Activated B cell treated with CpG ODN at 0.5 μM for 24 hours (primary cell): ENCODE data around the gene ALDH1A1. TPM values are rescaled to one million over a fixed set of nuclear protein-coding genes. Genes with fewer than 3 reads are reported as not detected.

Source experiments
- ATAC-seq: fragments of 200-7000 bp; cut with Tn5 transposase; one replicate; pipeline ENCODE4 v1.10.0; 2021; ENCODE audit warnings: low read depth, mild to moderate bottlenecking, moderate library complexity
- CTCF ChIA-PET: fragments of 350-600 bp; sonication (Branson Sonifier 250); formaldehyde crosslinking; loops from one replicate; lab custom pipeline; 2021; ENCODE audit warnings: antibody characterized with exemption; lab: Charles Lee
- POLR2A ChIA-PET: fragments of 350-600 bp; sonication (Branson Sonifier 250); formaldehyde crosslinking; loops from one replicate; lab custom pipeline; 2021; ENCODE audit warnings: antibody characterized with exemption; lab: Charles Lee
- DNase-seq: peaks from one replicate; pipeline ENCODE4 v3.0.0; 2022
- H3K27ac Mint-ChIP-seq: one replicate; pipeline ENCODE4 v1.8.0; 2020; ENCODE audit warnings: mixed read lengths
- H3K27me3 Mint-ChIP-seq: one replicate; pipeline ENCODE4 v1.8.0; 2021; ENCODE audit warnings: mixed read lengths
- H3K36me3 Mint-ChIP-seq: one replicate; pipeline ENCODE4 v1.8.0; 2021; ENCODE audit warnings: low read depth, mixed read lengths
- H3K4me1 Mint-ChIP-seq: one replicate; pipeline ENCODE4 v1.8.0; 2021; ENCODE audit warnings: mixed read lengths
- H3K4me3 Mint-ChIP-seq: one replicate; pipeline ENCODE4 v1.8.0; 2020; ENCODE audit warnings: mild to moderate bottlenecking, mixed read lengths
- H3K9me3 Mint-ChIP-seq: one replicate; pipeline ENCODE4 v1.8.0; 2020; ENCODE audit warnings: mixed read lengths
- intact Hi-C: fragments of 100-400 bp; cut with micrococcal nuclease; formaldehyde crosslinking; loops from one replicate; pipeline ENCODE4 v1.15.1; 2024
- total RNA-seq: library from RNA; stranded (reverse); gene quantifications from 2 replicates; pipeline ENCODE4 v1.2.3, GENCODE V29; 2022
- TF ChIP-seq, protein P1 (sequence below): fragments of 200-600 bp; IDR thresholded peaks from one replicate; pipeline ENCODE4 v1.8.0; 2022; ENCODE audit warnings: antibody characterized with exemption, mild to moderate bottlenecking

Gene ALDH1A1
- total RNA-seq, 1 donor from 2014 or later = not detected

DNA sequence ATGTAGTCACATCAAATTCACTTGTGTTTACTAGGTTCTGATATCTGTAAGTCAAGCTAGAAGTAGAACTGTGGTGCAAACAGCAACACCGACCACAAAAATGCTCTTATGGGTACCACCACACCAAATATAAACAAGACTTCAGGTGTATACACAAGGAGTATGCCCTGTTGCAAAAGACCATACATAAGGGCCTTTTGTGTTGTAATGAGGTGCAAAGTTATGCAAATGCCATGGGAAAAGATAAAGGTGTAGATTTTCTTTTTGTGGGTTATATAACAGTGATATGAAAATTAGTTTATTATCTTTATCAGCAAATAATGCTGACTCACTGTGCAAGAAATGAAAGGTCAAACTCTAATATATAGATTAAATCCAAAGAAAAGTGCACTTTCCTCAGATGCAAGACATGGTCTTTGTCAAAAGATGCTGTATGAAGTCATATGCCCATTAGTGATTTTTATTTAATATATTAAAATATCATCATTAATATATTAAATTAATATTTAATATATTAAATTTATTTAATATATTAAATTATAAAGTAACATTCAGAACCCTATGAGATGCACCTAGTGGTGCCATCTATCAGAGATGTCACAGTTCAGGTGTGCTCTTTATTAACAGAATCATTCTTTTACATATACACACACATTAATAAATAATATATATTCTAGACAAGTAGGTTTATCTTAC, 26.7 kb upstream of the ALDH1A1 start:
- POLR2A ChIA-PET = no interaction called here
- no peaks in the 10 kb centered on the region for H3K9me3 Mint-ChIP-seq
- no peaks in the 10 kb centered on the region for H3K4me1 Mint-ChIP-seq
- intact Hi-C loops = no loop called here
- DNase-seq (no peak), ATAC-seq (no peak)
- TF ChIP-seq, protein P1, sequence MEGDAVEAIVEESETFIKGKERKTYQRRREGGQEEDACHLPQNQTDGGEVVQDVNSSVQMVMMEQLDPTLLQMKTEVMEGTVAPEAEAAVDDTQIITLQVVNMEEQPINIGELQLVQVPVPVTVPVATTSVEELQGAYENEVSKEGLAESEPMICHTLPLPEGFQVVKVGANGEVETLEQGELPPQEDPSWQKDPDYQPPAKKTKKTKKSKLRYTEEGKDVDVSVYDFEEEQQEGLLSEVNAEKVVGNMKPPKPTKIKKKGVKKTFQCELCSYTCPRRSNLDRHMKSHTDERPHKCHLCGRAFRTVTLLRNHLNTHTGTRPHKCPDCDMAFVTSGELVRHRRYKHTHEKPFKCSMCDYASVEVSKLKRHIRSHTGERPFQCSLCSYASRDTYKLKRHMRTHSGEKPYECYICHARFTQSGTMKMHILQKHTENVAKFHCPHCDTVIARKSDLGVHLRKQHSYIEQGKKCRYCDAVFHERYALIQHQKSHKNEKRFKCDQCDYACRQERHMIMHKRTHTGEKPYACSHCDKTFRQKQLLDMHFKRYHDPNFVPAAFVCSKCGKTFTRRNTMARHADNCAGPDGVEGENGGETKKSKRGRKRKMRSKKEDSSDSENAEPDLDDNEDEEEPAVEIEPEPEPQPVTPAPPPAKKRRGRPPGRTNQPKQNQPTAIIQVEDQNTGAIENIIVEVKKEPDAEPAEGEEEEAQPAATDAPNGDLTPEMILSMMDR = no peak
- H3K27me3 Mint-ChIP-seq = no peaks in the 10 kb centered on the region
- no peak overlapping the region for H3K4me3 Mint-ChIP-seq
- H3K36me3 Mint-ChIP-seq = no peaks in the 10 kb centered on the region
- CTCF ChIA-PET = no interaction called here
- no peak overlapping the region for H3K27ac Mint-ChIP-seq

DNA sequence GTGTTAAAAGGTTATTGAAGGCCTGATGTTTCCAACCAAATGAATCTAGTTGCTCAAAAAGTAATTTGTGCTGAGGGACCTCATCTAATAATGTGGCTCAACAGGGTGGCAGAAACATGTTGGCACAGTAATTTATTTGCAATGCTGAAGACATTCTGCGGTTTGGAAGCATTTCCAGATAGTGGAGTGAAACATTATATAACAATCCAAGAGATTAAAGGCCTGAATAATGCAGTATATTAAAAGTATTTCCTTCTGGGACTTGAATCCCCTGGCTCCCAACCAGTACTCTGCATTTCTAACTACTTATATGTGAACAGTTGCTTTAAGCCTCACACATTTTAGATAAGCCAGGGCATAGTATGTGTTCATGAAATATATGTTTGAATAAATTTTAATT, 25.9 kb upstream of the ALDH1A1 start:
- Mint-ChIP-seq H3K27me3 (no peaks in the 10 kb centered on the region), H3K4me3 (no peak overlapping the region), H3K4me1 (no peaks in the 10 kb centered on the region), H3K9me3 (no peaks in the 10 kb centered on the region), H3K36me3 (no peaks in the 10 kb centered on the region), H3K27ac (no peak overlapping the region)
- DNase-seq = no peak
- intact Hi-C loops = no loop called here
- ChIA-PET CTCF (no interaction called here), POLR2A (no interaction called here)
- TF ChIP-seq, protein P1 = no peak
- no peak for ATAC-seq

DNA sequence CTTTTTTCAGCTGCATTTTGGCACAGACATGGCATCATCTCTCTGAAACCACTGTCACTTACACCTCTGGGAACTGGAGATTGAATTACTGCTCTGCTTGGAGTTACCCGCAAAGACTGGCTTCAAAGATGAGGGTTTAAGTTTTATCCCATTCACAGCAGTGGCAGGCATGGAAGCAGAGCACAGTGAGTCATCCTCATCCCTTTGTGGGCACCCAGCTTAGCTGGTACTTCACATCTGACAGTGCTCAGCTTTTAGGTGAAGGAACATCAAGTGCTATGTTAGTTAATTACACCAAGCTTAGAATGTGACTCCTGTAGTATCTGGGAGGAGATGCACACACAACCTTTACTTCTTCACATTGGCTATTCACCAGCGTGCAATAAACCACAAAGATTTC, 24.8 kb upstream of the ALDH1A1 start:
- Mint-ChIP-seq H3K36me3 (no peaks in the 10 kb centered on the region), H3K27ac (no peak overlapping the region), H3K4me3 (no peak overlapping the region), H3K27me3 (no peaks in the 10 kb centered on the region), H3K9me3 (no peaks in the 10 kb centered on the region), H3K4me1 (no peaks in the 10 kb centered on the region)
- DNase-seq (no peak), ATAC-seq (no peak)
- CTCF ChIA-PET = no interaction called here
- POLR2A ChIA-PET = no interaction called here
- TF ChIP-seq, protein P1 = no peak
- intact Hi-C loops = no loop called here

DNA sequence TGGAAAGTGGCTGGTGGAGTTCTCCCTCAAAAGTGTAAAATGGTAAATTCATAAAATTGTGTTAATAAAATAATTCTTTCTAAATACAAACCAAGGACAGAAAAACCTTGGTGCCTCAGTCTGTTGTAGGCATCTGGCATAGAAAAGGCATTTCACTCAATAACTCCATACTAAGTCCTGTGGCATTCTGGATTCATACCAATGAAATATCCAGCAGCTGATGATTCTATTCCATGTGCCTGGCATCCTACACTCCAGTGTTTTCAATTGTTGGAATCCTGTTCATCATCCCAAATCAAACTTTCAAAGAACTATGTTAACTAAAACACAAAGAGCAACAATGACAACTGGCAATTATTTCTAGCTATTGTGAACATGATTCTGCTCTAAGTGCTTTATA, 21.6 kb upstream of the ALDH1A1 start:
- ChIA-PET POLR2A (no interaction called here), CTCF (no interaction called here)
- Mint-ChIP-seq H3K27ac (no peak overlapping the region), H3K4me3 (no peak overlapping the region), H3K9me3 (no peaks in the 10 kb centered on the region), H3K4me1 (peaks cover 4% of the 10 kb centered on the region), H3K36me3 (no peaks in the 10 kb centered on the region), H3K27me3 (no peaks in the 10 kb centered on the region)
- ATAC-seq (no peak), DNase-seq (no peak)
- TF ChIP-seq, protein P1 = no peak
- intact Hi-C loops = no loop called here

DNA sequence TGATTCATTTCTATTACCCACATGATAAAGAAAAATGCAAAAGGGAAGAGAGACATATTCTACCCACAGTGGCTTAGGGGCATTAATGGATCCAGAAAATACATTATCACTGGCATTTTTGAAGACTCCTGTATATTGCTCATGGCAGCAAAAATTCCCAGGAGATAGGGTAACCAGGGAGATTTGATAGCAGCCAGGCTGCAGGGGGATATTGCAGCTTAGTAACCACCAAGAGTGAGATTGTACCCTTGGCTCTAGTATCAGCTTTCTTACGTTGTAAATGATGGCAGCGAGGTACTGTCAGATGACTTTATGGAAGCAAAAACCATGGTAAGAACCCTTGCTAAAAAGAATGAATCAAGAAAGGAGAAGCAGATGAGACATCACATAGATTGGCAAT, 19.8 kb upstream of the ALDH1A1 start:
- TF ChIP-seq, protein P1 = no peak
- POLR2A ChIA-PET = no interaction called here
- no peak overlapping the region for H3K27ac Mint-ChIP-seq
- H3K4me1 Mint-ChIP-seq = peaks cover 4% of the 10 kb centered on the region
- CTCF ChIA-PET = no interaction called here
- no peak for DNase-seq
- H3K4me3 Mint-ChIP-seq = no peak overlapping the region
- H3K27me3 Mint-ChIP-seq = no peaks in the 10 kb centered on the region
- no peak for ATAC-seq
- H3K9me3 Mint-ChIP-seq = no peaks in the 10 kb centered on the region
- no peaks in the 10 kb centered on the region for H3K36me3 Mint-ChIP-seq
- intact Hi-C loops = no loop called here
